Measurements from ENCODE around the gene AP3M1.

DNA sequence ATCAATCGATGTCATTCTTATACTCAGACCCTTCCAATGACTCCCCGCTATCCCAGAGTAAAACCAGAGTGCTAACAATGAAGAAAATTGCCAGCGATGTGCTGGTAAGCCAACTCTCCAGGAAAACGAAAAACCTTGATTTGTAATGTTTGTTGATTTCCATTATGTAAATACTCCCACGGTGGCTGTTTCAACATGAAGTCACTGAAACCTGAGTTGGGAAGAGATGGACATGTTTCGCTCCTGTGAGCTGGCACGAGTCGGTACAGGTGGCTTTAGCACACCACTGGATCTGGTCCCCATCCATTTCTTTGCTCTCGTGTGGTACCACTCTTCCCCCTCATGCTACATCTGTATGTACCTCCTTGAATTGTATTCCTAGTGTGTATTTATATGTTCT, 52.9 kb downstream of the AP3M1 start:
- no peak for TF ChIP-seq POLR2A (IDR thresholded peaks at IDR 0.05)
- TF ChIP-seq, protein P1, sequence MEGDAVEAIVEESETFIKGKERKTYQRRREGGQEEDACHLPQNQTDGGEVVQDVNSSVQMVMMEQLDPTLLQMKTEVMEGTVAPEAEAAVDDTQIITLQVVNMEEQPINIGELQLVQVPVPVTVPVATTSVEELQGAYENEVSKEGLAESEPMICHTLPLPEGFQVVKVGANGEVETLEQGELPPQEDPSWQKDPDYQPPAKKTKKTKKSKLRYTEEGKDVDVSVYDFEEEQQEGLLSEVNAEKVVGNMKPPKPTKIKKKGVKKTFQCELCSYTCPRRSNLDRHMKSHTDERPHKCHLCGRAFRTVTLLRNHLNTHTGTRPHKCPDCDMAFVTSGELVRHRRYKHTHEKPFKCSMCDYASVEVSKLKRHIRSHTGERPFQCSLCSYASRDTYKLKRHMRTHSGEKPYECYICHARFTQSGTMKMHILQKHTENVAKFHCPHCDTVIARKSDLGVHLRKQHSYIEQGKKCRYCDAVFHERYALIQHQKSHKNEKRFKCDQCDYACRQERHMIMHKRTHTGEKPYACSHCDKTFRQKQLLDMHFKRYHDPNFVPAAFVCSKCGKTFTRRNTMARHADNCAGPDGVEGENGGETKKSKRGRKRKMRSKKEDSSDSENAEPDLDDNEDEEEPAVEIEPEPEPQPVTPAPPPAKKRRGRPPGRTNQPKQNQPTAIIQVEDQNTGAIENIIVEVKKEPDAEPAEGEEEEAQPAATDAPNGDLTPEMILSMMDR (IDR thresholded peaks at IDR 0.05): no peak
